ENCODE data around the gene DRC3.

Gene DRC3, protein sequence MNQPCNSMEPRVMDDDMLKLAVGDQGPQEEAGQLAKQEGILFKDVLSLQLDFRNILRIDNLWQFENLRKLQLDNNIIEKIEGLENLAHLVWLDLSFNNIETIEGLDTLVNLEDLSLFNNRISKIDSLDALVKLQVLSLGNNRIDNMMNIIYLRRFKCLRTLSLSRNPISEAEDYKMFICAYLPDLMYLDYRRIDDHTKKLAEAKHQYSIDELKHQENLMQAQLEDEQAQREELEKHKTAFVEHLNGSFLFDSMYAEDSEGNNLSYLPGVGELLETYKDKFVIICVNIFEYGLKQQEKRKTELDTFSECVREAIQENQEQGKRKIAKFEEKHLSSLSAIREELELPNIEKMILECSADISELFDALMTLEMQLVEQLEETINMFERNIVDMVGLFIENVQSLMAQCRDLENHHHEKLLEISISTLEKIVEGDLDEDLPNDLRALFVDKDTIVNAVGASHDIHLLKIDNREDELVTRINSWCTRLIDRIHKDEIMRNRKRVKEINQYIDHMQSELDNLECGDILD

DNA sequence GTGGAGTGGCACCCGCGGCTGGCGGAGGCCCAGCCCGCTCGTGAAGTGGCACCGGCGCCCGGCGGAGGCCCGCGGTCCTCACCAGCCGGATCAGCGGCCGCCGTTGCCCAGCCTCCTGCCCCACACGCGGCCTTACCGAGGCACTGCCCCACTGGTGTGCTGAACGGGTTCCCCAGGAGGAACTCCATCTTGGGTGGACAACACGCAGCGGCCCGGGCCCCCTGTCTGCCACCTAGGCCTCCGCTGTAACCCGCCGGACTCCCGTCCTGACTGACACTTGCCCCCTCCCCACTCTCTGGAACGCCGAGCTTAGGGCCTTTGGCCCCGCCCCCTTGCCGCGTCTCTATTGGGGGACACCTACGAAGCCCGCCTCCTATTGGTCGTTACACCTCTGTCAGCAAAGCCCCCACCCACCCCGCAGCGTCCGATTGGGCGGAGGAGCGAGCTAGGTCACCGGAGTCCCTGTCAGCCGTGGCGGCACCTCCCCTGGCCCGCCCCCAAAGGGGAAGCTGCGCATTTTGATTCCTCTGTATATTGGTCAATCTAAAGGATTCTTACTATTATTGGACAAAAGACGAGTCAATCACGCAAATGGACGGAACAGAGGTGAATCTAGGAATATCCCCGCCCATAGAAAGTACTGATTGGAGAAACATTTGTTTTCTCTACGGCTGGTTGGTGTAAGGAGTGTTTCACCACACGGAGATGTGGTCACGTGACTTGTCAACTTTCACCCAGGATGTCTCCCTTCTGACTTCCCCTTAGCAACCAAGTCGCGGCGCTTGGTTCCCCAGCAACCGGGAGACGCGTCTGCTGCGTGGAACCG is at the start of gene DRC3, which contains the start of gene TOM1L2:
TSS of gene DRC3 (plus strand) at position 737 of the 826 bp plus-strand sequence. CDS start 4,737 bp downstream, outside the sequence.
TSS of gene TOM1L2 (minus strand) at position 275 of the 826 bp plus-strand sequence. CDS start at position 188, 87 bp downstream.
- in situ Hi-C loops (cut with HindIII; ENCODE audit: low pct_ligation_motif_present, low pct_unique_long_range_greater_than_20kb, low sequenced_read_pairs), result no loop called here
- peak; percentile 100 for DNase-seq

DNA sequence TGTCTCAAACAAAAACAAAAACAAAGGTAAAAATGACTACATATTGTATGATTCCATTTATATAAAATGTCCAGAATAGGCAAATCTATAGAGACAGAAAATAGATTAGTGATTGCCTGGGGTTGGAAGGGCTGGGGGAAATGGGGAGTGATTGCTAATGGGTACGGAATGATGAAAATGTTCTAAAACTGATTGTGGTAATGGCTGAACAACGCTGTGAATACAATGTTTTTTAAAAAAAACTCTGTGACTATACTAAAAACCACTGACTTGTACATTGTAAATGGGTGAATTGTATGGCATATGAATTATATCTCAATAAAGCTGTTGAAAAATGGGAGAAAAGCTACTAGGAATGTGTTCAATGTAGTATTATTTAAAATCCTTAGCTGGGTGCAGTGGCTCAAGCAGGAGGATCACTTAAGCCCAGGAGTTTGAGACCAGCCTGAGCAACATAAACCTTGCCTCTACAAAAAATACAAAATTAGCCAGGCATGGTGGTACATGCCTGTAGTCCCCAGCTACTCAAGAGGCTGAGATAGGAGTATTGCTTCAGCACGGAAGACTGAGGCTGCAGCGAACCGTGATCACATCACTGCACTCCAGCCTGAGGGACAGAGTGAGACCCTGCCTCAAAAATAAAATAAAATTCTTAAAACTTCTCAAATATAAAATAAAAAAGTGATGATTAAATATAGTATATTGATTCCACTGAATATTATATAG is 48.4 kb upstream of the DRC3 start:
- no peak for DNase-seq
- in situ Hi-C loops (cut with HindIII; ENCODE audit: low pct_ligation_motif_present, low pct_unique_long_range_greater_than_20kb, low sequenced_read_pairs), result no loop called here

DNA sequence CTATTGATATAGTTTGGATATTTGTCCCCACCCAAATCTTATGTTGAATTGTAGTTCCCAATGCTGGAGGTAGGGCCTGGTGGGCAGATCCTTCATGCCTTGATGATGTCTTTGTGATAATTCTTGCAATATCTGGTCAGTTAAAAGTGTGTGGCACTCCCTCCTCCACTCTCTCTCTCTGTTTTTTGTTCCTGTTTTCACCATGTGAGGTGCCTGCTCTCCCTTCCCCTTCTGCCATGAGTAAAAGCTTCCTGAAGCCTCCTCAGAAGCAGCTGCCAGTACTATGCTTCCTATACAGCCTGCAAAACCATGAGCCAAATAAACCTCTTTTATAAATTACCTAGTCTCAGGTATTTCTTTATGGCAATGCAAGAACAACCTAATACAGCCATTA is 47.8 kb upstream of the DRC3 start:
- DNase-seq, result no peak
- in situ Hi-C loops (cut with HindIII; ENCODE audit: low pct_ligation_motif_present, low pct_unique_long_range_greater_than_20kb, low sequenced_read_pairs), result no loop called here

DNA sequence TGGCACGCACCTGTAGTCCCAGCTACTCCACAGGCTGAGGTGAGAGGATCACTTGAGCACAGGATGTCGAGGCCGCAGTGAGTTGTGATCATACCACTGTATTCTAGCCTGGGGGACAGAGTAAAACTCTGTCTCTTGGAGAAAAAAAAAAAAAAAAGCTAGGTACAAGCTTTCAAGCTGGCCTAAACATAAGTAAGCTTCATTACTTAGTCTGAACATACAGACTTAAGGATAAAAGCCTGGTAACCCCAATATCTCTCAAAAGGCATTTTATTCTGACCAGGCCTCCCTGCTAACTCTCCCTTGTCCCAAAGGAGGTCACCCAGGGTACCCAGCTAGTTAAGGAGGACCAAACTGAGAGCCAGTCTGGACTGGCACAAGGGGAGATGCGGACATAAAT is 46.6 kb upstream of the DRC3 start:
- in situ Hi-C loops (cut with HindIII; ENCODE audit: low pct_ligation_motif_present, low pct_unique_long_range_greater_than_20kb, low sequenced_read_pairs), result no loop called here
- DNase-seq, result no peak

DNA sequence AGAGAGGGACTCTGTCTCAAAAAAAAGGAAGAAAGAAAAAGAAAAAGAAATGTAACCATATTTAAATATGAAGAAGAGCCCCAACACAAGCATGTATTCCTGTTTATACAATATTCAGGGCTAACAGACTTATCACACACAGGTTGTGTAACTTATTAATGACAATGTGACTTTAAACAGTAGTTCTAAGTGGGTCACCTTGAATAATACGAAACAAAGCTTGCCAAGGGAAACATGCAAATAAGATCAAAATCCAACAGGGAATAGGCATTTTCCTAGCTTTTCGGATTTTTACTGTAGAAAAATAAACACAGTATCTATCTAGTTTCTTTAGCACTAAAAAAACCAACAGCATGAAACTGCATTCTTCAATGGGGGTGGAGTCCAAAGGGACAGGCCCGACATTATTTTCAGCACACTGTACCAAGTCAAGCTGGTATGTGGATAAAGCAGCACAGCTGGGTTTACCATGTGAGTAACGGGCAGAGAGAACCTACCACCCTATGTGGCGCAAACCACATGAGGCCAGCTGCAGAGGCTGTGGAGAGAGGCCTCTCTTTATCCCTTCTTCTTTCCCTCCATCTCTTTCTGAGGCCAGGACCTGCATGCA is 45.7 kb upstream of the DRC3 start:
- in situ Hi-C loops (cut with HindIII; ENCODE audit: low pct_ligation_motif_present, low pct_unique_long_range_greater_than_20kb, low sequenced_read_pairs), result no loop called here
- no peak for DNase-seq

DNA sequence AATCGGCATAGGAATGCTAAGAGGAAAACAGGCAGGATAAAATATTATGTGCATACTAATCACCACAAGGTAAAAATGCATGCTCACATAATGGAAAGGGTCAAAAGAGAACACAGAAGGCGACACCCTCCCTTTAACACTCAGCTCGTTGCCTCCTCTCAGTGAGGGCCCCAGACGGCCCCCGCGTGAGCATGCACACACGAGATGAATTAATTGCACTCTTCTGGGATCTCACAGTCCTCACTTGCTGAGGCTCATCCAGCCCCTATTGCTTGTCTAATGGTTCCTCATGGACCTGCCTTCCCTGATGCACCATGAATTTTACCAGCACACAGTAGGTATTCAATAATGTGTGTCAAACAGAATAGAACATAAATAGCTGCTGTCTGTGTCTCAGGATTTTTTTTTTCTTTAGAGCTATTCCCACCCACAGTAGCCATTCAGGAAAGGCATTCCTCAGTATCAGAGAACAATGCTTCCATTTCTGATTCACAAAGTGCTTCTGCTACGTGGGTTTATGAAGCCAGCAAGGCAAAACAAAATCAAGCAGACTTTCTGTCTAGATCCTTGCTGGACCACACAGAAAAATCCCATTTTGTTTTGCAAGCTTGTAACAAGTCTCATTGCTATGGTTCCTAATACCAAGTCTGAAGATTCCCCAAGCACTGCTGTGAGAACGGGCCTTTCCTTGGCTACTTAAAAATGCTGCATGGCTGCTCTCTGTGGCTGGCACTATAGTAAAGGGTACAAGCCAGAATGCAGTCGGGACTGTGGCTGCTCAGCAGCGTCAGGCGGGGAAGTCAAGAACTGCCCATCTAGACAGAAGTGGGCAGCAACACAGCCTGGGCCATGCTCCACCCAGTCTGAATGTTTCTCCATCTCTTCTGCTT is 44.0 kb upstream of the DRC3 start:
- no peak for DNase-seq
- in situ Hi-C loops (cut with HindIII; ENCODE audit: low pct_ligation_motif_present, low pct_unique_long_range_greater_than_20kb, low sequenced_read_pairs), result no loop called here

DNA sequence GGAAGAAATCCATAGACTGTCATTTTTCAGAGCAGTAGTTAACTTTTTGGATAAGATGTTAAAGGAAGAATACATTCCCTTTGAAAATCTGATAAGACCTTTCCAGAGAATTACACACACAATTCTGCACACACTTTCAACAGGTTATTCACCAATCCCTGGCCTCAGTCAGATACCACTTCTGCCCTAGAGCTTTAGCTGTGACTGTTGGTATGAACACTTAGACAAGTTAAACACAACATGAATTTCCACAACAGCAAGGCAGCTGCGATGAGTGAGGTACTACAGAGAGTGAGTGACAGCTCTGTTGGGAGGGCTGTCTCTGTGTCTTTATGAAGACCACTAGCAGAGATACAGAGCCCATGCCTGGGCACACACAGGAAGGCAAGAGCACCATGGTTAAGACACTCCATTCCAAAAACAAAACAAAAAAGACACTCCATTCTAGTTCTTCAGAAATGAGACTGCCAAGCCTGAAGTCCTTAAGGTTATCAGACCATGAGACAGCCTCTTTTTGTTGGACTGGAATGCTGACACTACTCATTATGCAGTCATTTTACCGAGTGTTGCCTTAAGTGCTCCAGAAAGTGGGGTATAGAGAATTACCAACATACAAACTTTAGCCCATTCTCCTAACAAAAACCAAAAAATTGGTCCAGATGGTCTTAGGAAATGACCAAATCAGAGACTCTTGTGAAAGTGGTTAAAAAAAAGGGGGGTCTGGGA is 42.8 kb upstream of the DRC3 start:
- no peak for DNase-seq
- in situ Hi-C loops (cut with HindIII; ENCODE audit: low pct_ligation_motif_present, low pct_unique_long_range_greater_than_20kb, low sequenced_read_pairs), result no loop called here

DNA sequence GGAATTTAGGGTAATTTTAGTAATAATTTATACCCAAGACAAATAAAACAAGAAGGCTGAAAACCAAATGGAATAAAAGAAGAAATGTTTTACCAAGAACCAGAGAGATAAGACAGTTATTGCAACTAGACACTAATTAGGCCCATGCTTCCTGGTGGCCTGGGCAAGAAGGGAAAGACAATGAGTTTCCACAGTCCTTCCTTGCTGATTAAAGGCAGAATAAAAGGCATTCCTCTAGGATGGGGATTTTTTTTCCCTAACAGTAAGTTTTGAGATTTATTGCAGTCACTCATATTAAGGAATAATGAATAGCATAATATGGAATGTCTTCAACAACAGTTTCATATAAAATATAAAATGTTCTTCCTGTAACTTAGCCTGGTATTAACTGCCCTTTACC is 42.0 kb upstream of the DRC3 start:
- DNase-seq, result no peak
- in situ Hi-C loops (cut with HindIII; ENCODE audit: low pct_ligation_motif_present, low pct_unique_long_range_greater_than_20kb, low sequenced_read_pairs), result no loop called here

DNA sequence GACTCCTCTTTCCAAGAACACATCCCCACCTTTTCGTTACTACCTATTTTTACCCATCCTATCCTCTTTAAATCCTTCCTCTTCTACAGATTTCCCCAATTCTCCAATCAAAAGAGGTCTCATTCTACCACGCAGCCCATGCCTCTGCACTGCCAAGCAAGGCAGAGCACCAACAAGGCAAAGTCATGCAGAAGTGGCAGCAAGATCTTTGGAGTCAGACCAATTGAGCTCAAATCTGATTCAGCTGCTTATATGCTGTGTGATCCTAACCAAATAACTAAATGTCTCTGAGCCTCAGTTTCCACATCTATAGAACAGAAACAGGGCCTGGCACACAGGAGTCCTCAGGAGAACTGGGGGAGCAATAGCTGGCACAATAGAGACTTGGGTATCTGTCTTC is 41.5 kb upstream of the DRC3 start:
- DNase-seq, result no peak
- in situ Hi-C loops (cut with HindIII; ENCODE audit: low pct_ligation_motif_present, low pct_unique_long_range_greater_than_20kb, low sequenced_read_pairs), result no loop called here

DNA sequence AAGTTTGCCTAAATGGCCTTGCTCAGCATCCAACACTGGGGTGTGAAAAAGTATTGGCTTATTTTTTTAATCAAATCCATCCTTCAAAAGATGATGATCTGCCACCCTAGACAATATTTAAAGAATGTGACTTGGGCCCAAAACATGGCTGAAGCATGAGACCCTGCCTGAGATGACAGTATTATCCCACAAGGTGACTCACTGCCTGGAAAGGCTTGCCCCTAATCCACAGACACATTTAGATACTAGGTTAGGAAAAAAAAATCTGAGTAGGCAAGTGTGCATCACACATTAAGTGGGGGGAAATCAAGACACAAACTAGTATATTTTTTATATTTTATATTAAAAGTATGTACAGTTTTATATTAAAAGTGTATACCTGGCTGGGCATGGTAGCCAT is 38.9 kb upstream of the DRC3 start:
- in situ Hi-C loops (cut with HindIII; ENCODE audit: low pct_ligation_motif_present, low pct_unique_long_range_greater_than_20kb, low sequenced_read_pairs), result no loop called here
- DNase-seq, result no peak

DNA sequence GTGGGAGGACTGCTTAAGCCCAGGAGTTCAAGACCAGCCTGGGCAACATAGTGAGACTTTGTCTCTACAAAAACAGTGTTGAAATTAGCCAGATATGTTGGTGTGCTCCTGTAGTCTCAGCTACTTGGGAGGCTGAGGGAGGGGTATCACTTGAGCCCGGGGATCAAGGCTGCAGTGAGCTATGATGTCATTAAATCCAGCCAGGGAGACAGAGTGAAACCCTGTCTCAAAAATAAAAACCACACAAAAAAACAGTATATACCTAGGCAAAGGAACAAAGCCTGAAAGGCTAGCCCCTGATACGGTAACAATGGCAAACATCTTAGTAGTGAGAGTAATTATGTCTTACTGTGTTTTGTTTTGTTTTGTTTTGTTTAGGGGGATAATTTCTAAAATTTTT is 38.4 kb upstream of the DRC3 start:
- in situ Hi-C loops (cut with HindIII; ENCODE audit: low pct_ligation_motif_present, low pct_unique_long_range_greater_than_20kb, low sequenced_read_pairs), result no loop called here
- no peak for DNase-seq

DNA sequence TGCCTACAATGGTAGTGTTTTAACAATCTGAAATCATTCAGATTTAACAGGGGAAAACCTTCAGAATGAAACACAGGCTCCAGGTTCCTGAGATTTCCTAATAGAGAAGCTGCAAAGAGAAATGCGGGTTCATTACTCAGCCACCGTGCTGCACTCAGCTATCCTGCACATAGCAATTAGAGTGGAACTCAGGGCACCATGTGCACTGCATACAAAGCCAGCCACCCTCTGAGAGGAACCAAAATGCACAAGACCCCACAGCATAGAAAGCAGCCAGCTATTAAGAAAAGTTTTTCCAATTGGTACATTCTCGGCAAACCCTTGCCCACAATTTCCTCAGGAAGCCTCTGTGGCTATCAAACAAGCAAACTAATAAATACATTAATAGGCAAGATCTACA is 37.9 kb upstream of the DRC3 start:
- in situ Hi-C loops (cut with HindIII; ENCODE audit: low pct_ligation_motif_present, low pct_unique_long_range_greater_than_20kb, low sequenced_read_pairs), result no loop called here

DNA sequence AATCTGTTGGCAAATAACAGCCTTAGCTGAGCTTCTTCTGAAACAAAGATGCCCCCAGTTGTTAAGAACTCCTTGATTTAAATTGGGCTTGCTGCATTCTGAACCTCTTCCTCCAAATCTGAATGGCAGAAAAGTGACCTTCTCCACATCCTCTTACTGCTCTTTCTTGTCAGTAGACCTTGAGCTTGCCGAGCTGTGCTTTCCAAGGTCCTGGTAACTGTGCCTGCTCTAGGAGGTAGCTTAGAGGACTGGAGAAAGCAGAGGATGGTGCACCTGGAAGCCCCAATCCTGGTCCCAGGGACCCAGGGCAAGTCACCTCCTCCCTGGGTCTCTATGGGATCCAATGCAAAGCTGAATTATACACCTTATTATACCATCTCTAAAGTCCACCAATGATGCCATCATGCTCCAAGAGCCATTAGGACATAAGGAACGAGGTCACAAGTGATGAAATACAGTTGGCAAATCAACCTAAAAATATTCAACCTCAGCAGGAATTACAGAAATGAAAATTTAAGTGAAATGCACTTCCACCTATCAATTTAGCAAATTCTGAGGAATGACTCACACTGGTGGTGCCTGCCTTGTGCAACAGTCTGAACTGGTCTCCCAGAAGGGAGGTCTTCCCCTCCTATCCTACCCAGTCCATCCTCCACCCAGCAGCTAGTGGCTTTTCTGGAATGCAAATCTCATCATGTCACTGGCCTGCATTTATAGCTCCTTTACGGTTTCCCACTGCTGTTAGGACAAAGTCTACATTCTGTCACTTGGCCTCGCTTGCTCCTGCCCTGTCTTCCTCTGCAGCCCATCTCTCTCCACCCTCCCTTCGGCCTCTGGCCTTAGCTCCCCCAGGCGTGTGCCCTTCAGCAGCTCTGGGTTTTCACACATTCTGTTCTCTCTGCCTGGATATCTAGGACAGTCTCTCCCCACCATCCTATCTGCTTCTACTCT is 37.1 kb upstream of the DRC3 start:
- DNase-seq, result peak; percentile 36
- in situ Hi-C loops (cut with HindIII; ENCODE audit: low pct_ligation_motif_present, low pct_unique_long_range_greater_than_20kb, low sequenced_read_pairs), result no loop called here

More for the DNA sequence above, 37.9 kb upstream of the DRC3 start:
- no peak for DNase-seq

DNA sequence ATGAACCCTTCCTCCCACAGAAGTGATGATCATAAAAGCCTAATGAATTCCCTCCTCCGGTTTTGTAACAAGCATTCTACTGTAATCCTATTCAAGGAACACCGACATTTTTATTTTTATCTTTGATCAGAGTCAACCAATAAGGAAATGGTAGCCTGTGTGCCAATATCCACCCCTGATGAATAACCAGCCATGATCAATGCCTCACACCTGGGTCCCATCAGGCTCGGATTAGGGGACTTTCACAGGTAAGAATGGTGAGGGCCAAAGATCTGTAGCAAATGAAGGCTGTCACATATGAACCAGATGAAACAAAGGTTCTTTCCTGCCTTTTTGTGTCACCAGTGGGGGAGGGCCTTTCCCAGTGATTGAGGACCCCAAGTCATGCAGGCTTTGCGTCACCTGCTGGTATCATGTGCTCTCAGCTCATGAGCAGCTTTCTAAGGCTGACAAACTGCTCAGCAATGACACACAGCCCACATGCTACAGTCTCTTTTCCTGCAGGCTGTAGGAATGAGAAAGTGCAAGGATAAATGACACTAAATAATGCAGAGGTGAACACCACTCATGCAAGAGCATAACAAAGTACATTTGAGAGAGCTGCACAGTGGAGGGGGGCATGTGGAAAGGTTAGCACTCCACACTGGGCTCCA is 35.3 kb upstream of the DRC3 start:
- no peak for DNase-seq
- in situ Hi-C loops (cut with HindIII; ENCODE audit: low pct_ligation_motif_present, low pct_unique_long_range_greater_than_20kb, low sequenced_read_pairs), result no loop called here

DNA sequence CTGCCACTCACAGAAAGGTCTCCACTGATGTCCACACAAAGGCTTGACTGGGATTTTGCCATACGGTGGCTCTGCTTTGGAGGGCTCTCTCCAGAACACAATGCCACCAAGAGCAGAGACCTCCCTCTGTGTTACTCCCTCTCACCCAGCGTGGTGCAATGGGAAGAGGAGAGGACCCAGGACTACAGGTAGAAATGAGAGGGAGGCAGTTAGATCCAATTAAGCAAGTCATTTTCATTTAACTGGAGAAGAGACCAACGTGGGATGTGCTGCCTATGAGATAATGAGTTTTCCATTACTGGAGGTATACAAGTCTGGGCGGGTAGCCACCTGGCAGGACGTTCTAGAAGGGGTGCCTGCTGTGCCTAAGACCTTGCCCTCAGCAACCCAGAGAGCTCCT is 34.7 kb upstream of the DRC3 start:
- in situ Hi-C loops (cut with HindIII; ENCODE audit: low pct_ligation_motif_present, low pct_unique_long_range_greater_than_20kb, low sequenced_read_pairs), result no loop called here
- DNase-seq, result no peak

Measured in ACHN (cell line).